Calu3 (cell line): ENCODE results near the gene SNAP25. TPM values are rescaled to one million over a fixed set of nuclear protein-coding genes. Genes with fewer than 3 reads are reported as not detected.

Experiments used
- BruUV-seq: library from RNA; stranded (reverse); fragments of 400-500 nt; replicated peaks from 2 replicates; lab custom pipeline; 2021; lab: Mats Ljungman, UMichigan
- CTCF ChIA-PET: fragments of 300-600 bp; sonication (Branson Sonifier 250); formaldehyde crosslinking; loops from one replicate; lab custom pipeline; 2022; ENCODE audit warnings: antibody characterized with exemption; lab: Charles Lee
- DNase-seq: peaks from one replicate; pipeline ENCODE4 v3.0.0; 2022
- H3K27ac Mint-ChIP-seq: one replicate; pipeline ENCODE4 v1.8.0; 2022; ENCODE audit warnings: mixed read lengths; ENCODE audit not compliant: unreplicated experiment
- H3K27me3 Mint-ChIP-seq: one replicate; pipeline ENCODE4 v1.8.0; 2022; ENCODE audit warnings: mixed read lengths; ENCODE audit not compliant: unreplicated experiment
- H3K36me3 Mint-ChIP-seq: one replicate; pipeline ENCODE4 v1.8.0; 2022; ENCODE audit warnings: mild to moderate bottlenecking, moderate library complexity, mixed read lengths; ENCODE audit not compliant: insufficient read depth, unreplicated experiment
- H3K4me1 Mint-ChIP-seq: one replicate; pipeline ENCODE4 v1.8.0; 2022; ENCODE audit warnings: mild to moderate bottlenecking, low read depth, mixed read lengths; ENCODE audit not compliant: unreplicated experiment
- H3K4me3 Mint-ChIP-seq: one replicate; pipeline ENCODE4 v1.8.0; 2022; ENCODE audit warnings: mild to moderate bottlenecking, low read depth, moderate library complexity, mixed read lengths; ENCODE audit not compliant: unreplicated experiment
- H3K9me3 Mint-ChIP-seq: one replicate; pipeline ENCODE4 v1.8.0; 2022; ENCODE audit warnings: low read depth, mixed read lengths; ENCODE audit not compliant: unreplicated experiment
- CTCF ChIP-seq: fragments of 200-600 bp; IDR thresholded peaks from one replicate; pipeline ENCODE4 v1.8.0; 2022; ENCODE audit warnings: antibody characterized with exemption; ENCODE audit not compliant: unreplicated experiment
- intact Hi-C: fragments of 100-400 bp; cut with micrococcal nuclease; formaldehyde crosslinking; loops from one replicate; pipeline ENCODE4 v1.10.0; 2022; ENCODE audit not compliant: unreplicated experiment
- total RNA-seq: library from RNA; stranded (reverse); gene quantifications from 2 replicates; pipeline ENCODE4 v1.2.3, GENCODE V29; 2022

The SNAP25 gene
- total RNA-seq, 1 experiment from 2014 or later, result 0.73 TPM

DNA sequence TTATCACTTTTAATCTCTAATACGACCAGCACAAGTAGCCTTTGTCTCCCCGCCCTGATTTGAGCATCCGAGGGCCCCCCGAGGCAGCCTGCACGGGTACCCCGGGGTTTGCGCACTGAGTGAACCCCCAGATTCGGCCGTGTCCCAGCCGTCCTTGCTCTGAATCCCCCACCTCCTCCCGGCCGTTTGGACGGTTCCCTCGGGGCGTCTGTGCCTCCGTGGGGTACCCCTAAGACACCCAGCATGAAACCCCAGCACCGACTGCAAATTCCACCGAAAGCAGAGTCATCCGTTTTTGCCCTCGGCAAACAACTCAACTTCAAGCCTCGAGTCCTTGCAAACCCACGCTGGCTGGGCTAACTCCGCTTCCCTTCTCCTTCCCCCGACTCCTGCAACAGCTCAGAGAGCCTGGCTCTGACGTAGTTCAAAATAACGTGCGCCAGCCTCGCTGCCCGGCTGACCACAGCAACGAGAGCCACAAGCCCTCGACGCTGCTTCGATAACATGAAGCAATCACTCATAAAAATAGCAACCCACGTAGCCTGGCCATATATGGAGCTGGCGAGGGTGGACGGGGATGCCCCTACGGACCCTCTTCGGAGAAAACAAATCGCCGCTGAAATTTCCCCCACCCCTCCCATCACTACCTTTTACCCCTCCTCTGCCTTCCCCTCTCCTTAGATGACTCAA is 764 bp upstream of the SNAP25 start:
- peak; percentile 49 for DNase-seq
- H3K36me3 Mint-ChIP-seq, result peaks cover 11% of the 10 kb centered on the region
- CTCF ChIA-PET, result interaction anchor here (1.2 to 1.6 kb wide), 2 partner anchors 217 to 601 kb away, joined by 3 read pairs; partner anchors contain the start of gene SLX4IP
- peak overlapping the region; percentile 23 for H3K27ac Mint-ChIP-seq
- intact Hi-C loops, result loop anchor here (10.0 kb wide), 1 partner anchor 197 kb away; no protein-coding TSS in a partner anchor
- H3K4me1 Mint-ChIP-seq, result peaks cover 8% of the 10 kb centered on the region
- H3K27me3 Mint-ChIP-seq, result peaks cover 43% of the 10 kb centered on the region
- H3K4me3 Mint-ChIP-seq, result peak overlapping the region; percentile 71
- no TSS peak for BruUV-seq
- H3K9me3 Mint-ChIP-seq, result no peaks in the 10 kb centered on the region
- no peak for TF ChIP-seq CTCF

GRCh38 chr20:10219452-10219791 is 792 bp downstream of the SNAP25 start:
- Mint-ChIP-seq H3K36me3 (peaks cover 11% of the 10 kb centered on the region), H3K4me3 (peak overlapping the region; percentile 71), H3K27me3 (peaks cover 49% of the 10 kb centered on the region), H3K9me3 (no peaks in the 10 kb centered on the region), H3K27ac (no peak overlapping the region), H3K4me1 (peaks cover 8% of the 10 kb centered on the region)
- no TSS peak for BruUV-seq
- intact Hi-C loops, result loop anchor here (10.0 kb wide), 1 partner anchor 195 kb away; no protein-coding TSS in a partner anchor
- TF ChIP-seq CTCF, result no peak
- DNase-seq, result peak; percentile 78
- CTCF ChIA-PET, result no interaction called here

GRCh38 chr20:10219993-10220750 is 1.5 kb downstream of the SNAP25 start:
- no peak for DNase-seq
- Mint-ChIP-seq H3K27ac (no peak overlapping the region), H3K4me1 (peaks cover 8% of the 10 kb centered on the region), H3K4me3 (no peak overlapping the region), H3K36me3 (peaks cover 11% of the 10 kb centered on the region), H3K27me3 (peaks cover 49% of the 10 kb centered on the region), H3K9me3 (no peaks in the 10 kb centered on the region)
- intact Hi-C loops, result loop anchor here (10.0 kb wide), 2 partner anchors 125 to 195 kb away; no protein-coding TSS in a partner anchor
- CTCF ChIA-PET, result interaction anchor here (0.5 kb wide), 1 partner anchor 161 kb away, joined by 6 read pairs; no protein-coding TSS in a partner anchor
- BruUV-seq, result no TSS peak
- TF ChIP-seq CTCF, result no peak

- peaks cover 49% of the 10 kb centered on the region for H3K27me3 Mint-ChIP-seq
Observed at GRCh38 chr20:10221021-10221420, 2.4 kb downstream of the SNAP25 start.

More at GRCh38 chr20:10221021-10221420, 2.4 kb downstream of the SNAP25 start:
- CTCF ChIA-PET, result no interaction called here
- intact Hi-C loops, result loop anchor here (10.0 kb wide), 1 partner anchor 126 kb away; no protein-coding TSS in a partner anchor
- no TSS peak for BruUV-seq
- DNase-seq, result no peak
- no peak for TF ChIP-seq CTCF
- no peak overlapping the region for H3K4me3 Mint-ChIP-seq
- no peak overlapping the region for H3K27ac Mint-ChIP-seq
- H3K9me3 Mint-ChIP-seq, result no peaks in the 10 kb centered on the region
- H3K36me3 Mint-ChIP-seq, result peaks cover 11% of the 10 kb centered on the region
- peaks cover 8% of the 10 kb centered on the region for H3K4me1 Mint-ChIP-seq
